PC-9 (cell line): ENCODE data around the gene TRIM3. TPM values are rescaled to one million over a fixed set of nuclear protein-coding genes. Genes with fewer than 3 reads are reported as not detected.

Experiments
- BruUV-seq: library from RNA; stranded (reverse); fragments of 400-500 nt; replicated peaks from 2 replicates; lab custom pipeline; 2021; lab: Mats Ljungman, UMichigan
- CTCF ChIA-PET: fragments of 300-600 bp; sonication (Branson Sonifier 250); formaldehyde crosslinking; loops from one replicate; lab custom pipeline; 2022; ENCODE audit warnings: antibody characterized with exemption; lab: Charles Lee
- POLR2A ChIA-PET: fragments of 300-600 bp; sonication (Branson Sonifier 250); formaldehyde crosslinking; loops from one replicate; lab custom pipeline; 2022; ENCODE audit warnings: antibody characterized with exemption; ENCODE audit not compliant: unreplicated experiment; lab: Charles Lee
- DNase-seq, 2 experiments: peaks; one replicate each; pipeline versions ENCODE4 v3.0.0 to v3.0.0-alpha.2; 2015 to 2022; ENCODE audit warnings: mixed read lengths in 1 of 2
- H2AFZ ChIP-seq: fragments of 200-600 bp; sonication (generic); 2 replicates; pipeline ENCODE4 v1.8.1; 2017; ENCODE audit warnings: antibody characterized with exemption
- H3F3A ChIP-seq: fragments of 200-600 bp; sonication (generic); 2 replicates; pipeline ENCODE4 v1.8.1; 2017; ENCODE audit warnings: antibody characterized with exemption, mild to moderate bottlenecking, low read depth; ENCODE audit not compliant: insufficient read depth
- H3K27ac ChIP-seq: fragments of 200-600 bp; sonication (generic); 2 replicates; pipeline ENCODE4 v1.6.1; 2016; ENCODE audit warnings: mixed run types
- H3K27me3 ChIP-seq: fragments of 200-600 bp; sonication (generic); 2 replicates; pipeline ENCODE4 v1.6.1; 2016; ENCODE audit warnings: low read depth, mixed run types; ENCODE audit not compliant: insufficient read depth
- H3K36me3 ChIP-seq: fragments of 200-600 bp; sonication (generic); 2 replicates; pipeline ENCODE4 v1.6.1; 2016; ENCODE audit warnings: low read depth, mixed run types
- H3K4me1 ChIP-seq: fragments of 200-600 bp; sonication (generic); replicated peaks from 2 replicates; pipeline ENCODE4 v1.6.1; 2016; ENCODE audit warnings: mixed run types; ENCODE audit not compliant: insufficient read depth
- H3K4me2 ChIP-seq: fragments of 200-600 bp; sonication (generic); 2 replicates; pipeline ENCODE4 v1.6.1; 2017; ENCODE audit warnings: mixed run types
- H3K4me3 ChIP-seq: fragments of 200-600 bp; sonication (generic); 2 replicates; pipeline ENCODE4 v1.6.1; 2016; ENCODE audit warnings: mixed run types
- H3K79me2 ChIP-seq: fragments of 200-600 bp; sonication (generic); 2 replicates; pipeline ENCODE4 v1.6.1; 2017; ENCODE audit warnings: low read depth, mixed run types
- H3K9me2 ChIP-seq: fragments of 200-600 bp; sonication (generic); 2 replicates; pipeline ENCODE4 v1.8.1; 2017; ENCODE audit warnings: mild to moderate bottlenecking; ENCODE audit not compliant: insufficient read depth
- H3K9me3 ChIP-seq: fragments of 200-600 bp; sonication (generic); 2 replicates; pipeline ENCODE4 v1.8.1; 2016; ENCODE audit warnings: low read depth; ENCODE audit not compliant: insufficient read depth
- H4K20me1 ChIP-seq: fragments of 200-600 bp; sonication (generic); 2 replicates; pipeline ENCODE4 v1.8.1; 2017; ENCODE audit not compliant: insufficient read depth
- CTCF ChIP-seq: fragments of 200-600 bp; sonication (generic); conservative IDR thresholded peaks from 2 replicates; pipeline ENCODE4 v1.6.1; 2017; ENCODE audit warnings: mixed run types, antibody characterized with exemption, mild to moderate bottlenecking, moderate library complexity
- EZH2 ChIP-seq: fragments of 200-600 bp; sonication (generic); IDR thresholded peaks from 2 replicates; pipeline ENCODE4 v1.8.0; 2017; ENCODE audit warnings: antibody characterized with exemption, low read depth
- intact Hi-C: fragments of 100-400 bp; cut with micrococcal nuclease; formaldehyde crosslinking; loops from one replicate; pipeline ENCODE4 v1.10.0; 2022; ENCODE audit not compliant: unreplicated experiment
- total RNA-seq: library from RNA; stranded (reverse); gene quantifications from 2 replicates; pipeline ENCODE4 v1.2.3, GENCODE V29; 2021

Gene TRIM3
- total RNA-seq, 1 experiment from 2014 or later = 9.0 TPM

GRCh38 chr11:6488821-6489220 is 15.1 kb upstream of the TRIM3 start:
- 0 out of 2 replicates have a peak, but pooled peaks cover 2% of the 10 kb centered on the region for H4K20me1 ChIP-seq
- intact Hi-C loops = no loop called here
- H3F3A ChIP-seq = no peaks in the 10 kb centered on the region
- no peaks in the 10 kb centered on the region for H3K4me1 ChIP-seq
- no peak overlapping the region for H3K4me3 ChIP-seq
- H3K9me3 ChIP-seq = no peaks in the 10 kb centered on the region
- no peaks in the 10 kb centered on the region for H3K9me2 ChIP-seq
- POLR2A ChIA-PET = no interaction called here
- H3K36me3 ChIP-seq = 0 out of 2 replicates have a peak, but pooled peaks cover 6% of the 10 kb centered on the region
- no TSS peak for BruUV-seq
- H3K27me3 ChIP-seq = no peaks in the 10 kb centered on the region
- no peak for DNase-seq
- H2AFZ ChIP-seq = no peak overlapping the region
- 0 out of 2 replicates have a peak, but pooled peaks cover under 1% of the 10 kb centered on the region for H3K79me2 ChIP-seq
- no peak overlapping the region for H3K27ac ChIP-seq
- CTCF ChIA-PET = no interaction called here
- no peak for TF ChIP-seq EZH2
- no peak for TF ChIP-seq CTCF
- no peak overlapping the region for H3K4me2 ChIP-seq

GRCh38 chr11:6488342-6488741 is 14.6 kb upstream of the TRIM3 start:
- intact Hi-C loops = no loop called here
- no TSS peak for BruUV-seq
- Histone ChIP-seq H4K20me1 (0 out of 2 replicates have a peak, but pooled peaks cover 2% of the 10 kb centered on the region), H3K4me2 (no peak overlapping the region), H3K27me3 (no peaks in the 10 kb centered on the region), H3F3A (no peaks in the 10 kb centered on the region), H3K36me3 (peaks cover 10% of the 10 kb centered on the region; the same call in 1 of the 2 replicates), H3K9me3 (no peaks in the 10 kb centered on the region), H3K27ac (no peak overlapping the region), H3K4me3 (no peak overlapping the region), H2AFZ (no peak overlapping the region), H3K9me2 (no peaks in the 10 kb centered on the region), H3K79me2 (peaks cover 6% of the 10 kb centered on the region; the same call in 1 of the 2 replicates), H3K4me1 (no peaks in the 10 kb centered on the region)
- TF ChIP-seq CTCF = no peak
- TF ChIP-seq EZH2 = no peak
- no peak for DNase-seq
- ChIA-PET POLR2A (no interaction called here), CTCF (no interaction called here)

- Histone ChIP-seq H2AFZ (no peak overlapping the region), H3K79me2 (peaks cover 20% of the 10 kb centered on the region), H3K4me2 (no peak overlapping the region), H3K27ac (no peak overlapping the region), H3K9me2 (no peaks in the 10 kb centered on the region), H3K36me3 (peaks cover 12% of the 10 kb centered on the region; the same call in 1 of the 2 replicates), H3K4me1 (0 out of 2 replicates have a peak, but pooled peaks cover 6% of the 10 kb centered on the region), H3K4me3 (no peak overlapping the region), H4K20me1 (0 out of 2 replicates have a peak, but pooled peaks cover 2% of the 10 kb centered on the region), H3K27me3 (no peaks in the 10 kb centered on the region), H3F3A (no peaks in the 10 kb centered on the region), H3K9me3 (no peaks in the 10 kb centered on the region)
- DNase-seq = no peak
- ChIA-PET POLR2A (no interaction called here), CTCF (no interaction called here)
- TF ChIP-seq EZH2 = no peak
- no peak for TF ChIP-seq CTCF
- intact Hi-C loops = no loop called here
- no TSS peak for BruUV-seq
Measured at GRCh38 chr11:6486938-6487337, 13.2 kb upstream of the TRIM3 start.
